OCI-LY7 (cell line): Measurements from ENCODE around the gene GPBAR1. TPM values are rescaled to one million over a fixed set of nuclear protein-coding genes. Genes with fewer than 3 reads are reported as not detected.

Experiments
- BruUV-seq: library from RNA; stranded (reverse); fragments of 400-500 nt; replicated peaks from 2 replicates; lab custom pipeline; 2021; lab: Mats Ljungman, UMichigan
- CTCF ChIA-PET: fragments of 300-600 bp; sonication (Branson Sonifier 250); formaldehyde crosslinking; loops from one replicate; lab custom pipeline; 2022; ENCODE audit warnings: antibody characterized with exemption; ENCODE audit not compliant: unreplicated experiment; lab: Charles Lee
- POLR2A ChIA-PET: fragments of 300-600 bp; sonication (Branson Sonifier 250); formaldehyde crosslinking; loops from one replicate; lab custom pipeline; 2022; ENCODE audit warnings: antibody characterized with exemption; lab: Charles Lee
- DNase-seq: peaks from one replicate; pipeline ENCODE4 v3.0.0-alpha.2; 2015; ENCODE audit warnings: low spot score
- H2AFZ ChIP-seq: fragments of 200-600 bp; sonication (generic), shearing (Covaris generic); 2 replicates; pipeline ENCODE4 v1.6.1; 2014; ENCODE audit warnings: mild to moderate bottlenecking, antibody characterized with exemption, low read length, moderate library complexity
- H3K27ac ChIP-seq: fragments of 200-600 bp; sonication (generic); 2 replicates; pipeline ENCODE4 v1.5.1; 2014; ENCODE audit warnings: mixed run types, low read depth, mild to moderate bottlenecking, moderate library complexity, low read length, inconsistent platforms; ENCODE audit not compliant: poor library complexity, severe bottlenecking
- H3K36me3 ChIP-seq: fragments of 200-600 bp; sonication (generic); 2 replicates; pipeline ENCODE4 v1.6.1; 2014; ENCODE audit warnings: mild to moderate bottlenecking, antibody characterized with exemption, low read length, moderate library complexity, mixed read lengths; ENCODE audit not compliant: insufficient read depth
- H3K4me1 ChIP-seq: fragments of 200-600 bp; sonication (generic); 2 replicates; pipeline ENCODE4 v1.5.1; 2014; ENCODE audit warnings: mild to moderate bottlenecking, low read length; ENCODE audit not compliant: insufficient read depth, poor library complexity, severe bottlenecking
- H3K4me2 ChIP-seq: fragments of 200-600 bp; sonication (generic); 2 replicates; pipeline ENCODE4 v1.6.1; 2014; ENCODE audit warnings: mild to moderate bottlenecking, low read length
- H3K4me3 ChIP-seq: fragments of 200-600 bp; sonication (generic); 2 replicates; pipeline ENCODE4 v1.5.1; 2014; ENCODE audit warnings: mild to moderate bottlenecking, low read depth, low read length; ENCODE audit not compliant: poor library complexity, severe bottlenecking
- H3K79me2 ChIP-seq: fragments of 200-600 bp; sonication (generic); 2 replicates; pipeline ENCODE4 v1.6.1; 2016; ENCODE audit warnings: low read depth, mild to moderate bottlenecking, low read length, moderate library complexity, mixed read lengths; ENCODE audit not compliant: insufficient read depth
- H3K9me2 ChIP-seq: fragments of 200-600 bp; sonication (generic); 2 replicates; pipeline ENCODE4 v1.6.1; 2016; ENCODE audit warnings: mild to moderate bottlenecking, low read length, mixed read lengths; ENCODE audit not compliant: insufficient read depth
- H3K9me3 ChIP-seq: fragments of 200-600 bp; sonication (generic); 2 replicates; pipeline ENCODE4 v1.6.1; 2014; ENCODE audit warnings: mild to moderate bottlenecking, mixed run types, low read length, mixed read lengths
- H4K20me1 ChIP-seq: fragments of 200-600 bp; sonication (generic); 2 replicates; pipeline ENCODE4 v1.6.1; 2014; ENCODE audit warnings: mild to moderate bottlenecking, antibody characterized with exemption, low read length, moderate library complexity, mixed read lengths; ENCODE audit not compliant: insufficient read depth
- EZH2phosphoT487 ChIP-seq: fragments of 200-600 bp; sonication (generic); IDR thresholded peaks from 2 replicates; pipeline ENCODE4 v1.6.1; 2018; ENCODE audit warnings: low read depth, borderline replicate concordance, mild to moderate bottlenecking, mixed run types, antibody characterized with exemption, low read length, moderate library complexity, mixed read lengths
- intact Hi-C: fragments of 100-400 bp; cut with micrococcal nuclease; formaldehyde crosslinking; loops from one replicate; pipeline ENCODE4 v1.10.0; 2022; ENCODE audit not compliant: unreplicated experiment
- total RNA-seq, 2 experiments: library from RNA; depleted of rRNA in 1 of 2; stranded (reverse); fragments of >200 nt in 1 of 2; shearing (Covaris generic) in 1 of 2; gene quantifications; 2 replicates each; pipeline ENCODE4 v1.2.3, GENCODE V29; 2014 to 2022
- TF ChIP-seq, protein P1 (sequence below): fragments of 200-600 bp; sonication (generic); conservative IDR thresholded peaks from 2 replicates; pipeline ENCODE4 v1.5.1; 2014; ENCODE audit warnings: mild to moderate bottlenecking, antibody characterized with exemption, low read length, moderate library complexity, mixed read lengths

Gene GPBAR1
- total RNA-seq, 2 experiments from 2014 or later, result 0.22 to 0.40 TPM

- no peak for DNase-seq
- intact Hi-C loops, result no loop called here
- no TSS peak for BruUV-seq
- POLR2A ChIA-PET, result interaction anchor here (0.6 to 2.3 kb wide), 5 partner anchors 11 to 37 kb away, joined by 3 to 13 read pairs (median 4); no protein-coding TSS in a partner anchor
- Histone ChIP-seq H2AFZ (no peak overlapping the region), H3K4me2 (no peak overlapping the region), H3K4me3 (no peak overlapping the region), H3K79me2 (no peaks in the 10 kb centered on the region), H3K27ac (no peak overlapping the region), H3K36me3 (peaks cover 98% of the 10 kb centered on the region), H4K20me1 (no peaks in the 10 kb centered on the region), H3K4me1 (no peaks in the 10 kb centered on the region), H3K9me2 (no peaks in the 10 kb centered on the region), H3K9me3 (no peaks in the 10 kb centered on the region)
- CTCF ChIA-PET, result no interaction called here
- TF ChIP-seq, protein P1, sequence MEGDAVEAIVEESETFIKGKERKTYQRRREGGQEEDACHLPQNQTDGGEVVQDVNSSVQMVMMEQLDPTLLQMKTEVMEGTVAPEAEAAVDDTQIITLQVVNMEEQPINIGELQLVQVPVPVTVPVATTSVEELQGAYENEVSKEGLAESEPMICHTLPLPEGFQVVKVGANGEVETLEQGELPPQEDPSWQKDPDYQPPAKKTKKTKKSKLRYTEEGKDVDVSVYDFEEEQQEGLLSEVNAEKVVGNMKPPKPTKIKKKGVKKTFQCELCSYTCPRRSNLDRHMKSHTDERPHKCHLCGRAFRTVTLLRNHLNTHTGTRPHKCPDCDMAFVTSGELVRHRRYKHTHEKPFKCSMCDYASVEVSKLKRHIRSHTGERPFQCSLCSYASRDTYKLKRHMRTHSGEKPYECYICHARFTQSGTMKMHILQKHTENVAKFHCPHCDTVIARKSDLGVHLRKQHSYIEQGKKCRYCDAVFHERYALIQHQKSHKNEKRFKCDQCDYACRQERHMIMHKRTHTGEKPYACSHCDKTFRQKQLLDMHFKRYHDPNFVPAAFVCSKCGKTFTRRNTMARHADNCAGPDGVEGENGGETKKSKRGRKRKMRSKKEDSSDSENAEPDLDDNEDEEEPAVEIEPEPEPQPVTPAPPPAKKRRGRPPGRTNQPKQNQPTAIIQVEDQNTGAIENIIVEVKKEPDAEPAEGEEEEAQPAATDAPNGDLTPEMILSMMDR, result no peak
- TF ChIP-seq EZH2phosphoT487, result no peak
These were observed 15.6 kb upstream of the GPBAR1 start for GRCh38 chr2:218245214-218245613.

DNA sequence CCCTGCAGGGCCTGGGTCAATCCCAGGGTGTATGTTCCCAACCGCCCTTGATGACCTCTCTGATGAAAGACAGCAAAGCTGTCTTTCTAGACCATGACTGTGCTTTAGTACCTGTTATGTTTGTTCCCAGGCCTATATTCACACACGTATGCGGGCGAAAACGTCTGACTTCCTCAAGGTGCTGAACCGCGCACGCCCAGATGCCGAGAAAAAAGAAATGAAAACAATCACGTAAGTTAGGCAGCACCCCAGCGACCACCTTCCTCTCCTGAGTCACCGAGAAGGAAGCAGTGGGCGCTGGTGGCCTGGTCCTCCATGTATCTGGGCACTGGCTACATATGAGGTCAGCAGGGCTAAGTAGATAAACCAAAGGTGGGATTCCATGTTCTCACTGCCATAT lies 11.1 kb upstream of the GPBAR1 start:
- no peak overlapping the region for H3K4me3 ChIP-seq
- H2AFZ ChIP-seq, result no peak overlapping the region
- no peaks in the 10 kb centered on the region for H3K9me2 ChIP-seq
- no peaks in the 10 kb centered on the region for H3K79me2 ChIP-seq
- no peak for DNase-seq
- H3K4me2 ChIP-seq, result no peak overlapping the region
- H3K27ac ChIP-seq, result no peak overlapping the region
- CTCF ChIA-PET, result no interaction called here
- no peaks in the 10 kb centered on the region for H3K9me3 ChIP-seq
- POLR2A ChIA-PET, result no interaction called here
- intact Hi-C loops, result no loop called here
- no peaks in the 10 kb centered on the region for H4K20me1 ChIP-seq
- no peaks in the 10 kb centered on the region for H3K4me1 ChIP-seq
- BruUV-seq, result no TSS peak
- H3K36me3 ChIP-seq, result peaks cover 100% of the 10 kb centered on the region
- TF ChIP-seq, protein P1, result no peak
- TF ChIP-seq EZH2phosphoT487, result no peak

DNA sequence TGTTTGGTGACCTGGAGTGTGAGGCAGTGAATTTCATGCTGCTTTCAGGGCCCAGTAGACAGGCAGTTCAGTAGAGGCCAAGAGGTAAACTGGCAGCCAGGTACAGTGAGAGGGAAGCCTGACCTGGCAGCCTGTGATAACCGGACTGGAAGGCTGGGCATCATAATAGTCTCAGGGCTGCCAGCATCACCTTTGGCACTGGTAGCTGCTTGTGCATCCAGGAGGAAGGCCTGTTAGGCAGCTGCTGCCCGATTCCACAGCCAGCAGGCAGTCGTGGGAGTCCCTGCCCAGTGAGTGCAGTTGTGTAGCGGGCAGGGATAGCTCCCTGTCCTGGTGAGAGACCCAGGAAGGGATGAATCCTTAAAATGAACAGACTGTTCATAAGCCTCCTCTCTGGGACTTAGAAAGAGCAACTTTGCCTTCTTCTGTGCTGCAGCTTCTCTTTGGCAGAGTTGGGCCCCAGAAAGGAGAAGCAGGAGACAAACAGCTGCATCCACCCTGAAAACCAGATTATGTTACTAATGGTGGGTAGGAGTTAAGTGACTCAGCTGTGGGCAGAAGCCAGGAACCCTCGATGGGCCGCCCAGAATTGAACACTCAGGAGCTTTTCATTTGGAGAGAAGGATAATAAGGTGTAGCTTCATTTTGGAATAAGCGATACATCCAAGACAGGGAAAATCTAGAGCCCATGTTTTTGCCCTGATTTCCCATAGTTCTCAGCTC lies 8.1 kb upstream of the GPBAR1 start:
- ChIA-PET CTCF (no interaction called here), POLR2A (interaction anchor here (0.6 to 1.0 kb wide), 3 partner anchors 15 to 61 kb away, joined by 3 to 6 read pairs (median 3); no protein-coding TSS in a partner anchor)
- Histone ChIP-seq H3K4me3 (no peak overlapping the region), H3K4me1 (peaks cover 6% of the 10 kb centered on the region), H3K9me2 (no peaks in the 10 kb centered on the region), H3K27ac (no peak overlapping the region), H4K20me1 (no peaks in the 10 kb centered on the region), H3K36me3 (peaks cover 93% of the 10 kb centered on the region), H3K4me2 (no peak overlapping the region), H2AFZ (no peak overlapping the region), H3K9me3 (no peaks in the 10 kb centered on the region), H3K79me2 (no peaks in the 10 kb centered on the region)
- no peak for DNase-seq
- TF ChIP-seq, protein P1, result no peak
- TF ChIP-seq EZH2phosphoT487, result no peak
- intact Hi-C loops, result no loop called here
- no TSS peak for BruUV-seq
